WTC11 (cell line): ENCODE data around the gene ACTRT2.

Experiments
- ESRRA ChIP-seq: sonication (generic); formaldehyde crosslinking; IDR thresholded peaks from 2 replicates; pipeline ENCODE4 v1.8.1; 2022; ENCODE audit warnings: mild to moderate bottlenecking, missing genetic modification reagents, borderline replicate concordance
- FOXP1 ChIP-seq: sonication (generic); formaldehyde crosslinking; IDR thresholded peaks from 2 replicates; pipeline ENCODE4 v1.8.0; 2022; ENCODE audit warnings: missing genetic modification reagents, mild to moderate bottlenecking, moderate library complexity, borderline replicate concordance
- NFYB ChIP-seq: sonication (generic); formaldehyde crosslinking; conservative IDR thresholded peaks from 2 replicates; pipeline ENCODE4 v1.8.0; 2022; ENCODE audit warnings: low read depth, missing genetic modification reagents
- SP1 ChIP-seq: sonication (generic); formaldehyde crosslinking; conservative IDR thresholded peaks from 2 replicates; pipeline ENCODE4 v1.8.1; 2022; ENCODE audit warnings: missing genetic modification reagents
- ZNF121 ChIP-seq: sonication (generic); formaldehyde crosslinking; IDR thresholded peaks from 2 replicates; pipeline ENCODE4 v1.8.0; 2023; ENCODE audit warnings: missing genetic modification reagents
- ZNF423 ChIP-seq: fragments of 250-450 bp; sonication (Bioruptor Pico); IDR thresholded peaks from 2 replicates; pipeline ENCODE4 v2.1.2; 2022; ENCODE audit warnings: mild to moderate bottlenecking, moderate library complexity
- TF ChIP-seq, protein P1 (sequence below): fragments of 200-600 bp; IDR thresholded peaks from 2 replicates; pipeline ENCODE4 v1.8.0; 2022; ENCODE audit warnings: antibody characterized with exemption
- TF ChIP-seq, protein P2 (sequence below): sonication (generic); formaldehyde crosslinking; IDR thresholded peaks from 2 replicates; pipeline ENCODE4 v1.8.1; 2023; ENCODE audit warnings: mild to moderate bottlenecking, missing genetic modification reagents, moderate library complexity
- TF ChIP-seq, protein P3 (sequence below): sonication (generic); formaldehyde crosslinking; IDR thresholded peaks from 2 replicates; pipeline ENCODE4 v1.8.0; 2022; ENCODE audit warnings: mild to moderate bottlenecking, missing genetic modification reagents
- TF ChIP-seq, protein P4 (sequence below): sonication (generic); formaldehyde crosslinking; IDR thresholded peaks from 2 replicates; pipeline ENCODE4 v1.8.1; 2023; ENCODE audit warnings: mild to moderate bottlenecking, moderate library complexity, missing genetic modification reagents
- TF ChIP-seq, protein P5 (sequence below): sonication (generic); formaldehyde crosslinking; conservative IDR thresholded peaks from 2 replicates; pipeline ENCODE4 v1.8.1; 2023; ENCODE audit warnings: mild to moderate bottlenecking, low read depth, missing genetic modification reagents, moderate library complexity
- TF ChIP-seq, protein P6 (sequence below): sonication (generic); formaldehyde crosslinking; IDR thresholded peaks from 2 replicates; pipeline ENCODE4 v1.8.1; 2022; ENCODE audit warnings: missing genetic modification reagents, borderline replicate concordance

DNA sequence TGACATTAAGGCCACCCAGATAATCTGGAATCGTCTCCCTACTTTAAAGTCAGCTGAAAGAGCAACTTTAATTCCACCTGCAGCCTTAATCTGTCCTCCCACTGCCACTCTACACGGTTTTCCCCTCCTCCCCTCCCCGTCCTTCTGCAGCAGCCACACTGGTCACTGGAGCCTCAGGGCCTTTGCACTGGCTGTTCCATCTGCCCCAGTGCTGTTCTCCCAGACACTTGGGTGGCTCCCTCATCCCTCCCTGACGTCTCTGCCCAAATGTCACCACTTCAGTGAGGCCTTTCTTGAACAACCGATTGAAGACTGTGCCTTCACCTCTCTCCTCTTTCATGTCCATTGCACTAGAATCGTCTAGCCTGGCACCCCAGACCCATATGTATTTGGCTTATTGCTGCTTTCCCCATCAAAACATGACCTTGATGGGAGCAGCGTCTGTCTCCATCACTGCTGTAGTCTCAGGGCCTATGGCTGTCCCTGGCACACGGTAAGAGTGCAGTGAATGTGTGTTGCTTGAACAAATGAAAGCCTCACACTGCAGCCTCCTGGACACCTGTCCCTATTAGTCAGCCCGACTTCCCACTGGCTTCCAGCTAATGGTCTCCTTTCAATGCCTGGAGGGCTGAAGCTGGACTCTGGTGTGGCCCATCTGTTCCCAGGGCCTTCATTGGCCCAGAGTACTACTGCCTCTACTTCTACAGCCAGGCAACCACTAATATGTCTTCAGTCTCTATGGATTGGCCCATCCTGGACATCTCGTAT lies 37.2 kb downstream of the ACTRT2 start:
- TF ChIP-seq ZNF423 (CRISPR knock-in tag) (no peak), FOXP1 (CRISPR knock-in tag) (no peak), ESRRA (CRISPR knock-in tag) (no peak), SP1 (CRISPR knock-in tag) (no peak), ZNF121 (CRISPR knock-in tag) (no peak), NFYB (no peak)
- TF ChIP-seq, protein P1, sequence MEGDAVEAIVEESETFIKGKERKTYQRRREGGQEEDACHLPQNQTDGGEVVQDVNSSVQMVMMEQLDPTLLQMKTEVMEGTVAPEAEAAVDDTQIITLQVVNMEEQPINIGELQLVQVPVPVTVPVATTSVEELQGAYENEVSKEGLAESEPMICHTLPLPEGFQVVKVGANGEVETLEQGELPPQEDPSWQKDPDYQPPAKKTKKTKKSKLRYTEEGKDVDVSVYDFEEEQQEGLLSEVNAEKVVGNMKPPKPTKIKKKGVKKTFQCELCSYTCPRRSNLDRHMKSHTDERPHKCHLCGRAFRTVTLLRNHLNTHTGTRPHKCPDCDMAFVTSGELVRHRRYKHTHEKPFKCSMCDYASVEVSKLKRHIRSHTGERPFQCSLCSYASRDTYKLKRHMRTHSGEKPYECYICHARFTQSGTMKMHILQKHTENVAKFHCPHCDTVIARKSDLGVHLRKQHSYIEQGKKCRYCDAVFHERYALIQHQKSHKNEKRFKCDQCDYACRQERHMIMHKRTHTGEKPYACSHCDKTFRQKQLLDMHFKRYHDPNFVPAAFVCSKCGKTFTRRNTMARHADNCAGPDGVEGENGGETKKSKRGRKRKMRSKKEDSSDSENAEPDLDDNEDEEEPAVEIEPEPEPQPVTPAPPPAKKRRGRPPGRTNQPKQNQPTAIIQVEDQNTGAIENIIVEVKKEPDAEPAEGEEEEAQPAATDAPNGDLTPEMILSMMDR, result no peak
- TF ChIP-seq, protein P2, sequence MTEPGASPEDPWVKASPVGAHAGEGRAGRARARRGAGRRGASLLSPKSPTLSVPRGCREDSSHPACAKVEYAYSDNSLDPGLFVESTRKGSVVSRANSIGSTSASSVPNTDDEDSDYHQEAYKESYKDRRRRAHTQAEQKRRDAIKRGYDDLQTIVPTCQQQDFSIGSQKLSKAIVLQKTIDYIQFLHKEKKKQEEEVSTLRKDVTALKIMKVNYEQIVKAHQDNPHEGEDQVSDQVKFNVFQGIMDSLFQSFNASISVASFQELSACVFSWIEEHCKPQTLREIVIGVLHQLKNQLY (CRISPR knock-in tag), result no peak
- TF ChIP-seq, protein P3, sequence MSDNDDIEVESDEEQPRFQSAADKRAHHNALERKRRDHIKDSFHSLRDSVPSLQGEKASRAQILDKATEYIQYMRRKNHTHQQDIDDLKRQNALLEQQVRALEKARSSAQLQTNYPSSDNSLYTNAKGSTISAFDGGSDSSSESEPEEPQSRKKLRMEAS, result no peak
- TF ChIP-seq, protein P4, sequence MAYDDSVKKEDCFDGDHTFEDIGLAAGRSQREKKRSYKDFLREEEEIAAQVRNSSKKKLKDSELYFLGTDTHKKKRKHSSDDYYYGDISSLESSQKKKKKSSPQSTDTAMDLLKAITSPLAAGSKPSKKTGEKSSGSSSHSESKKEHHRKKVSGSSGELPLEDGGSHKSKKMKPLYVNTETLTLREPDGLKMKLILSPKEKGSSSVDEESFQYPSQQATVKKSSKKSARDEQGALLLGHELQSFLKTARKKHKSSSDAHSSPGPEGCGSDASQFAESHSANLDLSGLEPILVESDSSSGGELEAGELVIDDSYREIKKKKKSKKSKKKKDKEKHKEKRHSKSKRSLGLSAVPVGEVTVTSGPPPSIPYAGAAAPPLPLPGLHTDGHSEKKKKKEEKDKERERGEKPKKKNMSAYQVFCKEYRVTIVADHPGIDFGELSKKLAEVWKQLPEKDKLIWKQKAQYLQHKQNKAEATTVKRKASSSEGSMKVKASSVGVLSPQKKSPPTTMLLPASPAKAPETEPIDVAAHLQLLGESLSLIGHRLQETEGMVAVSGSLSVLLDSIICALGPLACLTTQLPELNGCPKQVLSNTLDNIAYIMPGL, result no peak
- TF ChIP-seq, protein P5, sequence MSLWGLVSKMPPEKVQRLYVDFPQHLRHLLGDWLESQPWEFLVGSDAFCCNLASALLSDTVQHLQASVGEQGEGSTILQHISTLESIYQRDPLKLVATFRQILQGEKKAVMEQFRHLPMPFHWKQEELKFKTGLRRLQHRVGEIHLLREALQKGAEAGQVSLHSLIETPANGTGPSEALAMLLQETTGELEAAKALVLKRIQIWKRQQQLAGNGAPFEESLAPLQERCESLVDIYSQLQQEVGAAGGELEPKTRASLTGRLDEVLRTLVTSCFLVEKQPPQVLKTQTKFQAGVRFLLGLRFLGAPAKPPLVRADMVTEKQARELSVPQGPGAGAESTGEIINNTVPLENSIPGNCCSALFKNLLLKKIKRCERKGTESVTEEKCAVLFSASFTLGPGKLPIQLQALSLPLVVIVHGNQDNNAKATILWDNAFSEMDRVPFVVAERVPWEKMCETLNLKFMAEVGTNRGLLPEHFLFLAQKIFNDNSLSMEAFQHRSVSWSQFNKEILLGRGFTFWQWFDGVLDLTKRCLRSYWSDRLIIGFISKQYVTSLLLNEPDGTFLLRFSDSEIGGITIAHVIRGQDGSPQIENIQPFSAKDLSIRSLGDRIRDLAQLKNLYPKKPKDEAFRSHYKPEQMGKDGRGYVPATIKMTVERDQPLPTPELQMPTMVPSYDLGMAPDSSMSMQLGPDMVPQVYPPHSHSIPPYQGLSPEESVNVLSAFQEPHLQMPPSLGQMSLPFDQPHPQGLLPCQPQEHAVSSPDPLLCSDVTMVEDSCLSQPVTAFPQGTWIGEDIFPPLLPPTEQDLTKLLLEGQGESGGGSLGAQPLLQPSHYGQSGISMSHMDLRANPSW (CRISPR knock-in tag), result no peak
- TF ChIP-seq, protein P6, sequence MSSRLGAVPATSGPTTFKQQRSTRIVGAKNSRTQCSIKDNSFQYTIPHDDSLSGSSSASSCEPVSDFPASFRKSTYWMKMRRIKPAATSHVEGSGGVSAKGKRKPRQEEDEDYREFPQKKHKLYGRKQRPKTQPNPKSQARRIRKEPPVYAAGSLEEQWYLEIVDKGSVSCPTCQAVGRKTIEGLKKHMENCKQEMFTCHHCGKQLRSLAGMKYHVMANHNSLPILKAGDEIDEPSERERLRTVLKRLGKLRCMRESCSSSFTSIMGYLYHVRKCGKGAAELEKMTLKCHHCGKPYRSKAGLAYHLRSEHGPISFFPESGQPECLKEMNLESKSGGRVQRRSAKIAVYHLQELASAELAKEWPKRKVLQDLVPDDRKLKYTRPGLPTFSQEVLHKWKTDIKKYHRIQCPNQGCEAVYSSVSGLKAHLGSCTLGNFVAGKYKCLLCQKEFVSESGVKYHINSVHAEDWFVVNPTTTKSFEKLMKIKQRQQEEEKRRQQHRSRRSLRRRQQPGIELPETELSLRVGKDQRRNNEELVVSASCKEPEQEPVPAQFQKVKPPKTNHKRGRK (CRISPR knock-in tag), result no peak
